ENCODE measurements around the gene ZNF24.
A peak's percentile ranks its signal among the peaks of the same experiment; 100 is the strongest.

Gene ZNF24

GRCh38 chr18:35345460-35345921 is 1.3 kb upstream of the ZNF24 start:
- no peak overlapping the region for H3K4me3 ChIP-seq
- H3K9me3 ChIP-seq (ENCODE audit: low read depth, low read length), result no peaks in the 10 kb centered on the region
- H3K27ac ChIP-seq, result peak overlapping the region; percentile 33; the same call in 1 of the 2 replicates
- no peak overlapping the region for H3K9ac ChIP-seq (ENCODE audit: insufficient read length)
- no peak for DNase-seq (ENCODE audit: low read depth, low spot score)
- H3K36me3 ChIP-seq (ENCODE audit: insufficient read depth, low read length), result peaks cover 16% of the 10 kb centered on the region
- TF ChIP-seq FOXP2 (optimal IDR thresholded peaks at IDR 0.05; ENCODE audit: control extremely low read depth, extremely low read length, insufficient read depth) (no peak), POLR2AphosphoS5 (IDR thresholded peaks at IDR 0.05; ENCODE audit: borderline replicate concordance, low read depth, low read length) (no peak), EZH2 (IDR thresholded peaks at IDR 0.05) (no peak)

GRCh38 chr18:35344736-35345459 is 678 bp upstream of the ZNF24 start:
- H3K9me3 ChIP-seq (ENCODE audit: low read depth, low read length), result no peaks in the 10 kb centered on the region
- H3K9ac ChIP-seq (ENCODE audit: insufficient read length), result peak overlapping the region; percentile 97
- H3K4me3 ChIP-seq, result peak overlapping the region; percentile 87
- TF ChIP-seq FOXP2 (optimal IDR thresholded peaks at IDR 0.05; ENCODE audit: control extremely low read depth, extremely low read length, insufficient read depth) (no peak), POLR2AphosphoS5 (IDR thresholded peaks at IDR 0.05; ENCODE audit: borderline replicate concordance, low read depth, low read length) (no peak), EZH2 (IDR thresholded peaks at IDR 0.05) (no peak)
- DNase-seq (ENCODE audit: low read depth, low spot score), result no peak
- peak overlapping the region; percentile 89; the same call in 1 of the 2 replicates for H3K27ac ChIP-seq
- peaks cover 22% of the 10 kb centered on the region for H3K36me3 ChIP-seq (ENCODE audit: insufficient read depth, low read length)

DNA sequence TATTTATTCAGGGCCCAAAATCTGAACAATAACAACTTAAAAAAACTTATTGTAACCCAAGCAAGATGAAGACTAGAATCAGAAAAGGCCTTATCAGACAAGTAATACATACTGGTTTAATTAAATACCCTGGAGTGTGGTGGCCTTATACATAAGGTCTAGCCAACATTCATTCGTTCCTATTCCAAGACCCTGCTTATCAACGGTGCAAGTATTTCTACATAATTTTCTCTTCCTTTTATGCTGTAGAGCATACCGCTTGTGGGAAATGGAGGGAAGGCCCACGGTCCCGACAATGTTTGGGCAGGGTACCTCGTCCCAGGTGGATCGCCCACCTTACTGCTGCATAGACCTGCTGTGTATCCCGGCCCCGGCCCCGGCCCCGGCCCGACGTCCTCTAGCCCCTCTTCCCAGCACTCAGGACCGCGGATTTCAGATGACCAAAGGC is 708 bp downstream of the ZNF24 start:
- H3K9ac ChIP-seq (ENCODE audit: insufficient read length), result peak overlapping the region; percentile 97
- DNase-seq (ENCODE audit: low read depth, low spot score), result no peak
- H3K36me3 ChIP-seq (ENCODE audit: insufficient read depth, low read length), result peaks cover 36% of the 10 kb centered on the region
- peak overlapping the region; percentile 87 for H3K4me3 ChIP-seq
- TF ChIP-seq EZH2 (IDR thresholded peaks at IDR 0.05), result no peak
- TF ChIP-seq POLR2AphosphoS5 (IDR thresholded peaks at IDR 0.05; ENCODE audit: borderline replicate concordance, low read depth, low read length), result no peak
- TF ChIP-seq FOXP2 (optimal IDR thresholded peaks at IDR 0.05; ENCODE audit: control extremely low read depth, extremely low read length, insufficient read depth), result no peak
- H3K9me3 ChIP-seq (ENCODE audit: low read depth, low read length), result no peaks in the 10 kb centered on the region
- H3K27ac ChIP-seq, result no peak overlapping the region

GRCh38 chr18:35337286-35337685 is 6.9 kb downstream of the ZNF24 start:
- H3K36me3 ChIP-seq (ENCODE audit: insufficient read depth, low read length), result peaks cover 88% of the 10 kb centered on the region
- no peak overlapping the region for H3K27ac ChIP-seq
- no peak for DNase-seq (ENCODE audit: low read depth, low spot score)
- H3K9me3 ChIP-seq (ENCODE audit: low read depth, low read length), result no peaks in the 10 kb centered on the region
- TF ChIP-seq EZH2 (IDR thresholded peaks at IDR 0.05) (no peak), POLR2AphosphoS5 (IDR thresholded peaks at IDR 0.05; ENCODE audit: borderline replicate concordance, low read depth, low read length) (no peak), FOXP2 (optimal IDR thresholded peaks at IDR 0.05; ENCODE audit: control extremely low read depth, extremely low read length, insufficient read depth) (no peak)
- no peak overlapping the region for H3K9ac ChIP-seq (ENCODE audit: insufficient read length)
- no peak overlapping the region for H3K4me3 ChIP-seq

DNA sequence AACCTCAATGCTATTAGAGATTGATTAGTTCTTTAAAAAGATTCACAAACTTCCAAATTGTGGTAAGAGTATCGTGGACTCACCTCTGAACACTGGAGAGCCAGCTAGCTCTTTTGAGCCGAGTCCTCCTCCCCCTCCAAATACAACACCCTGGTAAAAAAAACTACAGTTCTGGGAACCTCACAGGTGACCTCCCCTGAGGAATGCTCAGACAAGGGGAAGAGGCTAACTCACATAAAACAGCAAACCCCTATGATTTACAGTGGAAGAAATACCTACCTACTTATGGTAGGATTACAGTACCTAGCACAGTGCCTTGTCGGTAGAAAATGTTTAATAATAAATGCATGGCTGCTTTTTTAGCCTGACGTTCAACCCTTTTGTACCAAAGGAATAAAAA is 8.4 kb downstream of the ZNF24 start:
- peaks cover 93% of the 10 kb centered on the region for H3K36me3 ChIP-seq (ENCODE audit: insufficient read depth, low read length)
- no peak overlapping the region for H3K9ac ChIP-seq (ENCODE audit: insufficient read length)
- no peak for TF ChIP-seq POLR2AphosphoS5 (IDR thresholded peaks at IDR 0.05; ENCODE audit: borderline replicate concordance, low read depth, low read length)
- no peak for TF ChIP-seq FOXP2 (optimal IDR thresholded peaks at IDR 0.05; ENCODE audit: control extremely low read depth, extremely low read length, insufficient read depth)
- no peak for TF ChIP-seq EZH2 (IDR thresholded peaks at IDR 0.05)
- DNase-seq (ENCODE audit: low read depth, low spot score), result no peak
- no peak overlapping the region for H3K4me3 ChIP-seq
- H3K9me3 ChIP-seq (ENCODE audit: low read depth, low read length), result no peaks in the 10 kb centered on the region
- H3K27ac ChIP-seq, result no peak overlapping the region

GRCh38 chr18:35334821-35335220 is 9.4 kb downstream of the ZNF24 start:
- H3K9me3 ChIP-seq (ENCODE audit: low read depth, low read length), result no peaks in the 10 kb centered on the region
- no peak for DNase-seq (ENCODE audit: low read depth, low spot score)
- H3K36me3 ChIP-seq (ENCODE audit: insufficient read depth, low read length), result peaks cover 83% of the 10 kb centered on the region
- no peak overlapping the region for H3K27ac ChIP-seq
- no peak for TF ChIP-seq EZH2 (IDR thresholded peaks at IDR 0.05)
- H3K4me3 ChIP-seq, result no peak overlapping the region
- no peak overlapping the region for H3K9ac ChIP-seq (ENCODE audit: insufficient read length)

DNA sequence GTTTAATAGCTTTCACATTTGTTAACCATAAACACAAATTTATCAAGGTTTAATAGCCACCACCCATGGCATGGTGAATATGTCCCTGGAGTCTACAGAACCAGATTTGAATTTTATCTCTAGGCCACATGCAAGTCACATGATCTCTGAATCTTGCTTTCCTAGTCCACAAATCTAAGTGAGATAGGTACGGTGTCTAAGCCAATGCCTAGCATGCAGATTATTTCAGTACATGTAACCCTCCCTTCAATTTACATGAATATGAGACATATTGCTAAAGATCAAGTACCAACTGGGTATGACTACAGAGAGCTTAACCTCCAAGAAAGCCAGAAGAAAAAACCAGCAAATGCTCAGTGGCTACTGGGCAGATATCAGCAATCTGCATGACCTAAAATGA is 10.0 kb downstream of the ZNF24 start:
- Histone ChIP-seq H3K9me3 (ENCODE audit: low read depth, low read length) (no peaks in the 10 kb centered on the region), H3K27ac (no peak overlapping the region), H3K4me3 (no peak overlapping the region), H3K36me3 (ENCODE audit: insufficient read depth, low read length) (peaks cover 76% of the 10 kb centered on the region), H3K9ac (ENCODE audit: insufficient read length) (no peak overlapping the region)
- no peak for DNase-seq (ENCODE audit: low read depth, low spot score)
- no peak for TF ChIP-seq EZH2 (IDR thresholded peaks at IDR 0.05)

GRCh38 chr18:35331367-35332087 is 12.7 kb downstream of the ZNF24 start:
- Histone ChIP-seq H3K9me3 (ENCODE audit: low read depth, low read length) (no peaks in the 10 kb centered on the region), H3K36me3 (ENCODE audit: insufficient read depth, low read length) (peaks cover 50% of the 10 kb centered on the region), H3K4me3 (no peak overlapping the region), H3K27ac (no peak overlapping the region), H3K9ac (ENCODE audit: insufficient read length) (no peak overlapping the region)
- no peak for DNase-seq (ENCODE audit: low read depth, low spot score)
- TF ChIP-seq POLR2AphosphoS5 (IDR thresholded peaks at IDR 0.05; ENCODE audit: borderline replicate concordance, low read depth, low read length), result 0 out of 2 replicates have a peak, but pooled peaks have one; percentile 5
- no peak for TF ChIP-seq FOXP2 (optimal IDR thresholded peaks at IDR 0.05; ENCODE audit: control extremely low read depth, extremely low read length, insufficient read depth)

Measured in SK-N-MC (cell line).